ENCODE data around the gene ZP1.

DNA sequence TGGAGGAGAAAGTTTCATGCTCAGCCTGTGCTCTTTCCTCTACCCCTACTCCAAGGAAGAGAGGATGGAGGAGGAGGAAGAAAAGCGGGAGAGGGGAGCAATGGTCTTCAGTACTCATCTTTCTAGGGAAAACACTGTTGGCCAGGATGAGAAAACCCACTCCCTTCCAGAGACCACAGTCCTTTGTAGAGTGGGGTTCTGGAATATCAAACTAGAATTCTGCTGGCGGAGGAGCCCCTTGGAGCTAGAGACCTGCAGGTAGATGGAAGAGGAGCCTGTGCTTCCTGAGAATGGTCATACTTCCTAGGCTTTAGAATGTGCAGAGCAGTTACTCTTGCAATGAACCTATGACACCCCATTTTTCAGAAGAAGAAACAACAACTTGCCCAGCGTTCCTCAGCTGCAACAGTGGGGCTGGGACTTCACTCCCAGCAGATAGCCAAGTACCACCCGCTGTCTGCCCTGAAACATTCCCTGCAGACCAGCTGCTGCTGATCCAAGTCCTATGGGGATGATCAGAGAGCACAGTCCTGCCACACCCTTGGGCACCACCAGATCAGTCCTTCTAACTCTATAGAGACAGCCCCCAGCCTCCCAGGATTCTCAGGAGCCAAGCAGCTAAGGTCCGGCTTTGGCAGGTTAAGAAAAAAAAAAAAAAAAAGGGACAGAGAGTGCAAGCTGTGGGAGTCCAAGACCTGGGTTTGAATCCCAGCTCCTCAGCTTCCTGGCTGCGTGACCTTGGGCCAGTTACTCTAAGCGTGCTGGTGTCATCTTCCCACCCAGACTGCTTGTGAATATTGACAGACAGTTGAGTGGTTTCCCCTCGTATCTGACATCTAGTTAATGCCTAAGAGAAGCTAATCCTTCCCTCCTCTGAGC lies 12.3 kb upstream of the ZP1 start:
- TF ChIP-seq, protein P1, sequence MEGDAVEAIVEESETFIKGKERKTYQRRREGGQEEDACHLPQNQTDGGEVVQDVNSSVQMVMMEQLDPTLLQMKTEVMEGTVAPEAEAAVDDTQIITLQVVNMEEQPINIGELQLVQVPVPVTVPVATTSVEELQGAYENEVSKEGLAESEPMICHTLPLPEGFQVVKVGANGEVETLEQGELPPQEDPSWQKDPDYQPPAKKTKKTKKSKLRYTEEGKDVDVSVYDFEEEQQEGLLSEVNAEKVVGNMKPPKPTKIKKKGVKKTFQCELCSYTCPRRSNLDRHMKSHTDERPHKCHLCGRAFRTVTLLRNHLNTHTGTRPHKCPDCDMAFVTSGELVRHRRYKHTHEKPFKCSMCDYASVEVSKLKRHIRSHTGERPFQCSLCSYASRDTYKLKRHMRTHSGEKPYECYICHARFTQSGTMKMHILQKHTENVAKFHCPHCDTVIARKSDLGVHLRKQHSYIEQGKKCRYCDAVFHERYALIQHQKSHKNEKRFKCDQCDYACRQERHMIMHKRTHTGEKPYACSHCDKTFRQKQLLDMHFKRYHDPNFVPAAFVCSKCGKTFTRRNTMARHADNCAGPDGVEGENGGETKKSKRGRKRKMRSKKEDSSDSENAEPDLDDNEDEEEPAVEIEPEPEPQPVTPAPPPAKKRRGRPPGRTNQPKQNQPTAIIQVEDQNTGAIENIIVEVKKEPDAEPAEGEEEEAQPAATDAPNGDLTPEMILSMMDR (IDR thresholded peaks at IDR 0.05), result no peak
- no peak for TF ChIP-seq POLR2A (IDR thresholded peaks at IDR 0.05)

Measured in Peyer's patch (tissue), 4 donors.